OCI-LY1 (cell line): Measurements from ENCODE around the gene ACTR2.
"Not testable (repeated sequence)": the region's sequence is repeated elsewhere in the genome, so short reads cannot be mapped to it uniquely, and the experiment has no call there.

Source experiments
- H2AFZ ChIP-seq: fragments of 200-600 bp; sonication (generic), shearing (Covaris generic); 2 replicates; pipeline ENCODE4 v1.6.0; 2014; ENCODE audit warnings: antibody characterized with exemption, mild to moderate bottlenecking, low read length
- H3F3A ChIP-seq: fragments of 200-600 bp; sonication (generic), shearing (Covaris generic); 2 replicates; pipeline ENCODE4 v1.6.0; 2014; ENCODE audit warnings: mild to moderate bottlenecking, antibody characterized with exemption, low read length, moderate library complexity; ENCODE audit not compliant: insufficient read depth
- H3K27ac ChIP-seq: fragments of 200-600 bp; sonication (generic); 2 replicates; pipeline ENCODE4 v1.5.1; 2014; ENCODE audit warnings: low read length, mixed run types, mild to moderate bottlenecking, low read depth; ENCODE audit not compliant: poor library complexity, severe bottlenecking
- H3K27me3 ChIP-seq: fragments of 200-600 bp; sonication (generic); 2 replicates; pipeline ENCODE4 v1.6.0; 2014; ENCODE audit warnings: antibody characterized with exemption, mild to moderate bottlenecking, low read length, moderate library complexity; ENCODE audit not compliant: insufficient read depth
- H3K36me3 ChIP-seq: fragments of 200-600 bp; sonication (generic); 2 replicates; pipeline ENCODE4 v1.6.1; 2014; ENCODE audit warnings: mild to moderate bottlenecking, antibody characterized with exemption, low read length, moderate library complexity, mixed read lengths; ENCODE audit not compliant: insufficient read depth
- H3K4me1 ChIP-seq: fragments of 200-600 bp; sonication (generic); 2 replicates; pipeline ENCODE4 v1.5.1; 2014; ENCODE audit warnings: mild to moderate bottlenecking, low read length, moderate library complexity; ENCODE audit not compliant: insufficient read depth, severe bottlenecking
- H3K4me2 ChIP-seq: fragments of 200-600 bp; sonication (generic), shearing (Covaris generic); 2 replicates; pipeline ENCODE4 v1.6.1; 2014; ENCODE audit warnings: low read length
- H3K4me3 ChIP-seq: fragments of 200-600 bp; sonication (generic); 2 replicates; pipeline ENCODE4 v1.5.1; 2014; ENCODE audit warnings: low read length, low read depth, mild to moderate bottlenecking, mixed read lengths; ENCODE audit not compliant: poor library complexity, severe bottlenecking
- H3K79me2 ChIP-seq: fragments of 200-600 bp; shearing (Covaris generic); 2 replicates; pipeline ENCODE4 v1.6.1; 2016; ENCODE audit warnings: mixed run types, low read length, mixed read lengths; ENCODE audit not compliant: insufficient read depth
- H3K9ac ChIP-seq: fragments of 200-600 bp; sonication (generic), shearing (Covaris generic); 2 replicates; pipeline ENCODE4 v1.6.1; 2014; ENCODE audit warnings: mild to moderate bottlenecking, low read length, mixed read lengths
- H3K9me2 ChIP-seq: fragments of 200-600 bp; sonication (generic), shearing (Covaris generic); 2 replicates; pipeline ENCODE4 v1.6.1; 2014; ENCODE audit warnings: low read depth, mild to moderate bottlenecking, low read length, mixed read lengths
- H3K9me3 ChIP-seq: fragments of 200-600 bp; shearing (Covaris generic); 2 replicates; pipeline ENCODE4 v1.6.1; 2014; ENCODE audit warnings: low read length, mixed read lengths
- H4K20me1 ChIP-seq: fragments of 200-600 bp; sonication (generic), shearing (Covaris generic); 2 replicates; pipeline ENCODE4 v1.6.0; 2016; ENCODE audit warnings: mild to moderate bottlenecking, low read length; ENCODE audit not compliant: insufficient read depth
- CTCF ChIP-seq: fragments of 200-600 bp; sonication (generic), shearing (Covaris generic); IDR thresholded peaks from 2 replicates; pipeline ENCODE4 v1.5.1; 2017; ENCODE audit warnings: mild to moderate bottlenecking, antibody characterized with exemption, low read length, moderate library complexity, mixed read lengths
- EZH2 ChIP-seq: fragments of 200-600 bp; sonication (generic), shearing (Covaris generic); IDR thresholded peaks from 2 replicates; pipeline ENCODE4 v1.8.0; 2017; ENCODE audit warnings: borderline replicate concordance, mixed run types, mild to moderate bottlenecking, antibody characterized with exemption, low read length, moderate library complexity, mixed read lengths

Gene ACTR2

GRCh38 chr2:65215946-65216345 is 11.7 kb upstream of the ACTR2 start:
- Histone ChIP-seq H3K9me2 (no peaks in the 10 kb centered on the region), H3K9ac (no peak overlapping the region), H3K4me1 (no peaks in the 10 kb centered on the region), H3K9me3 (no peaks in the 10 kb centered on the region), H3K4me3 (no peak overlapping the region), H3K4me2 (no peak overlapping the region), H3K36me3 (peaks cover 5% of the 10 kb centered on the region), H4K20me1 (no peaks in the 10 kb centered on the region), H3K27ac (no peak overlapping the region), H3K79me2 (no peaks in the 10 kb centered on the region), H2AFZ (no peak overlapping the region), H3F3A (no peaks in the 10 kb centered on the region), H3K27me3 (no peaks in the 10 kb centered on the region)
- TF ChIP-seq EZH2 (no peak), CTCF (no peak)

- Histone ChIP-seq H3K4me2 (no peak overlapping the region), H3F3A (no peaks in the 10 kb centered on the region), H4K20me1 (no peaks in the 10 kb centered on the region), H2AFZ (no peak overlapping the region), H3K36me3 (peaks cover 7% of the 10 kb centered on the region), H3K27me3 (no peaks in the 10 kb centered on the region), H3K4me1 (peaks cover under 1% of the 10 kb centered on the region), H3K9ac (no peak overlapping the region), H3K9me2 (no peaks in the 10 kb centered on the region), H3K79me2 (no peaks in the 10 kb centered on the region), H3K27ac (no peak overlapping the region), H3K9me3 (no peaks in the 10 kb centered on the region), H3K4me3 (no peak overlapping the region)
- no peak for TF ChIP-seq EZH2
- no peak for TF ChIP-seq CTCF
These were observed 7.0 kb upstream of the ACTR2 start for GRCh38 chr2:65220432-65221131.

DNA sequence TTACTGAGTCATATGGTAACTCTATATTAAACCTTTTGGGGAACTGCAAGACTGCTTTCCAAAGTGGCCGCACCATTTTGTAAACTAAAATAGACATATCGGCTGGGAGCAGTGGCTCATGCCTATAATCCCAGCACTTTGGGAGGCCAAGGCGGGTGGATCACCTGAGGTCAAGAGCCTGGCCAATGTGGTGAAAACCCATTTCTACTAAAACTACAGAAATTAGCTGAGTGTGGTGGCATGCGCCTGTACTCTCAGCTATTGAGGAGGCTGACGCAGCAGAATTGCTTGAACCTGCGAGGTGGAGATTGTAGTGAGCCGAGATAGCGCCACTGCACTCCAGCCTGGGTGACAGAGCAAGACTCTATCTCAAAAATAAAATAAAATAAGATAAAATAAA is 6.4 kb upstream of the ACTR2 start:
- not testable (repeated sequence) for H3K9me2 ChIP-seq, H3K79me2 ChIP-seq

DNA sequence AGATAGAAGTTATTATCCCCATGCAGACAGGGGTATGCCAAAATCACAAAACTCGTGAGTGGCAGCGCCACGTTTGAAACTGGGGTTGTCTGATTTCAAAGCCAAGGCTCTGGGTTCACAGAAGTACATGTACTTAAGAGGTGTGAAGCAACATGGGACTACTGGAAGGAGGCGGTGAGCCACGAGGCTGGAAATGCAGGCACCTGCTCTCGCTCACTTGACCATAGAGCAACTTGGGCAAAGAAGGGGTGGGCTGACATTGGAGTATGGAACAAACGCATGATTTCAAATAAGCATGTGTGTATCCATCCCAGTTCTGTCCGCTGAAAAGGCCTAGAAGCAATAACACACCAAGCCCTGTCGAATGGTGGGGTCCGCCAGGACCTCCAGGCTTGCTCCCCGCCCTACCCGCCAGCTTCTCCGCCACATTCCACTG is 593 bp upstream of the ACTR2 start:
- no peak for TF ChIP-seq EZH2
- no peak for TF ChIP-seq CTCF
- Histone ChIP-seq H3K27me3 (no peaks in the 10 kb centered on the region), H3K4me1 (peaks cover 41% of the 10 kb centered on the region), H3K27ac (peak overlapping the region; percentile 74), H3K4me3 (peak overlapping the region; percentile 99), H3K4me2 (peak overlapping the region; percentile 98), H3K9me3 (no peaks in the 10 kb centered on the region), H4K20me1 (no peaks in the 10 kb centered on the region), H3K79me2 (peaks cover 51% of the 10 kb centered on the region), H3K9ac (peak overlapping the region; percentile 98), H3K36me3 (peaks cover 13% of the 10 kb centered on the region; the same call in 1 of the 2 replicates), H3K9me2 (no peaks in the 10 kb centered on the region), H2AFZ (no peak overlapping the region), H3F3A (no peaks in the 10 kb centered on the region)

More for the DNA sequence above, 6.4 kb upstream of the ACTR2 start:
- H3K27me3 ChIP-seq, H3K4me2 ChIP-seq, H3K4me3 ChIP-seq, H3K4me1 ChIP-seq, H3K9ac ChIP-seq, H4K20me1 ChIP-seq, H3K27ac ChIP-seq, H2AFZ ChIP-seq, H3K9me3 ChIP-seq, H3F3A ChIP-seq: not testable (repeated sequence)
- H3K36me3 ChIP-seq: peaks cover 11% of the 10 kb centered on the region
